ENCODE measurements around the gene SSBP3. TPM values are rescaled to one million over a fixed set of nuclear protein-coding genes. Genes with fewer than 3 reads are reported as not detected.

SSBP3 gene
- total RNA-seq, 2 experiments from 2014 or later = 109 to 111 TPM

GRCh38 chr1:54409156-54410142, 3.3 kb upstream of the SSBP3 start:
- Mint-ChIP-seq H3K36me3 (ENCODE audit: low read depth) (peaks cover 8% of the 10 kb centered on the region), H3K9me3 (ENCODE audit: insufficient read depth) (no peaks in the 10 kb centered on the region), H3K27me3 (ENCODE audit: low read depth) (no peaks in the 10 kb centered on the region), H3K27ac (peak overlapping the region; percentile 88), H3K4me3 (peak overlapping the region; percentile 29), H3K4me1 (ENCODE audit: low read depth) (peaks cover 57% of the 10 kb centered on the region)
- CTCF ChIA-PET = no interaction called here
- POLR2A ChIA-PET = interaction anchor here (0.6 kb wide), 1 partner anchor 77 kb away, joined by 3 read pairs; no protein-coding TSS in a partner anchor
- DNase-seq = peak; percentile 67
- peak; percentile 32 for ATAC-seq

GRCh38 chr1:54408147-54409066, 2.2 kb upstream of the SSBP3 start:
- Mint-ChIP-seq H3K9me3 (ENCODE audit: insufficient read depth) (no peaks in the 10 kb centered on the region), H3K27me3 (ENCODE audit: low read depth) (no peaks in the 10 kb centered on the region), H3K27ac (peak overlapping the region; percentile 88), H3K4me1 (ENCODE audit: low read depth) (peaks cover 57% of the 10 kb centered on the region), H3K36me3 (ENCODE audit: low read depth) (peaks cover 18% of the 10 kb centered on the region), H3K4me3 (peak overlapping the region; percentile 92)
- ChIA-PET CTCF (interaction anchor here (1.0 to 2.3 kb wide), 6 partner anchors 70 to 327 kb away, joined by 3 to 29 read pairs (median 4); no protein-coding TSS in a partner anchor), POLR2A (interaction anchor here (0.6 to 2.3 kb wide), 4 partner anchors 53 to 123 kb away, joined by 3 to 34 read pairs (median 6); no protein-coding TSS in a partner anchor)
- DNase-seq (no peak), ATAC-seq (no peak)

- H3K27me3 Mint-ChIP-seq (ENCODE audit: low read depth) = no peaks in the 10 kb centered on the region
- peak; percentile 84 for DNase-seq
- no peaks in the 10 kb centered on the region for H3K9me3 Mint-ChIP-seq (ENCODE audit: insufficient read depth)
- POLR2A ChIA-PET = interaction anchor here (0.6 to 2.3 kb wide), 4 partner anchors 54 to 122 kb away, joined by 3 to 34 read pairs (median 6); no protein-coding TSS in a partner anchor
- ATAC-seq = peak; percentile 28
- CTCF ChIA-PET = interaction anchor here (0.7 to 2.3 kb wide), 7 partner anchors 61 to 326 kb away, joined by 3 to 29 read pairs (median 4); no protein-coding TSS in a partner anchor
- H3K27ac Mint-ChIP-seq = peak overlapping the region; percentile 87
- H3K36me3 Mint-ChIP-seq (ENCODE audit: low read depth) = peaks cover 24% of the 10 kb centered on the region
- peak overlapping the region; percentile 92 for H3K4me3 Mint-ChIP-seq
- H3K4me1 Mint-ChIP-seq (ENCODE audit: low read depth) = peaks cover 59% of the 10 kb centered on the region
Measured at GRCh38 chr1:54407404-54408146, 1.4 kb upstream of the SSBP3 start.

- no peak for ATAC-seq
- POLR2A ChIA-PET = interaction anchor here (1.2 to 2.3 kb wide), 3 partner anchors 54 to 121 kb away, joined by 4 to 34 read pairs (median 8); no protein-coding TSS in a partner anchor
- CTCF ChIA-PET = interaction anchor here (0.7 to 2.3 kb wide), 7 partner anchors 62 to 325 kb away, joined by 3 to 29 read pairs (median 4); no protein-coding TSS in a partner anchor
Measured at GRCh38 chr1:54407154-54407403, 885 bp upstream of the SSBP3 start.

GRCh38 chr1:54405898-54406293, 298 bp downstream of the SSBP3 start:
- Mint-ChIP-seq H3K27ac (no peak overlapping the region), H3K27me3 (ENCODE audit: low read depth) (no peaks in the 10 kb centered on the region), H3K4me1 (ENCODE audit: low read depth) (peaks cover 70% of the 10 kb centered on the region), H3K36me3 (ENCODE audit: low read depth) (peaks cover 41% of the 10 kb centered on the region), H3K4me3 (peak overlapping the region; percentile 52), H3K9me3 (ENCODE audit: insufficient read depth) (no peaks in the 10 kb centered on the region)
- ATAC-seq (no peak), DNase-seq (no peak)
- POLR2A ChIA-PET = interaction anchor here (0.6 to 2.3 kb wide), 5 partner anchors 57 to 206 kb away, joined by 3 to 34 read pairs (median 3); partner anchors contain the start of genes CYB5RL and MRPL37
- CTCF ChIA-PET = interaction anchor here (0.6 to 2.3 kb wide), 4 partner anchors 11 to 224 kb away, joined by 3 to 29 read pairs (median 7); no protein-coding TSS in a partner anchor

More at GRCh38 chr1:54407154-54407403, 885 bp upstream of the SSBP3 start:
- Mint-ChIP-seq H3K9me3 (ENCODE audit: insufficient read depth) (no peaks in the 10 kb centered on the region), H3K36me3 (ENCODE audit: low read depth) (peaks cover 29% of the 10 kb centered on the region), H3K27me3 (ENCODE audit: low read depth) (no peaks in the 10 kb centered on the region), H3K4me1 (ENCODE audit: low read depth) (peaks cover 61% of the 10 kb centered on the region), H3K4me3 (peak overlapping the region; percentile 92), H3K27ac (peak overlapping the region; percentile 87)
- no peak for DNase-seq

GRCh38 chr1:54404939-54405897, 976 bp downstream of the SSBP3 start:
- DNase-seq (peak; percentile 47), ATAC-seq (no peak)
- CTCF ChIA-PET = interaction anchor here (4.7 kb wide), 1 partner anchor 84 kb away, joined by 29 read pairs; no protein-coding TSS in a partner anchor
- POLR2A ChIA-PET = interaction anchor here (0.6 to 0.7 kb wide), 2 partner anchors 58 to 352 kb away, joined by 3 read pairs; partner anchors contain the start of genes TCEANC2 and TMEM59
- no peaks in the 10 kb centered on the region for H3K9me3 Mint-ChIP-seq (ENCODE audit: insufficient read depth)
- H3K4me1 Mint-ChIP-seq (ENCODE audit: low read depth) = peaks cover 72% of the 10 kb centered on the region
- no peaks in the 10 kb centered on the region for H3K27me3 Mint-ChIP-seq (ENCODE audit: low read depth)
- peak overlapping the region; percentile 47 for H3K27ac Mint-ChIP-seq
- peak overlapping the region; percentile 84 for H3K4me3 Mint-ChIP-seq
- H3K36me3 Mint-ChIP-seq (ENCODE audit: low read depth) = peaks cover 48% of the 10 kb centered on the region

- ChIA-PET CTCF (interaction anchor here (0.6 to 4.7 kb wide), 5 partner anchors 85 to 407 kb away, joined by 3 to 29 read pairs (median 4); partner anchors contain the start of genes CYB5RL and MRPL37), POLR2A (no interaction called here)
- peak overlapping the region; percentile 84 for H3K4me3 Mint-ChIP-seq
- no peak for ATAC-seq
- peak overlapping the region; percentile 74 for H3K27ac Mint-ChIP-seq
- H3K9me3 Mint-ChIP-seq (ENCODE audit: insufficient read depth) = no peaks in the 10 kb centered on the region
- DNase-seq = no peak
- H3K27me3 Mint-ChIP-seq (ENCODE audit: low read depth) = no peaks in the 10 kb centered on the region
- H3K4me1 Mint-ChIP-seq (ENCODE audit: low read depth) = peaks cover 69% of the 10 kb centered on the region
- peaks cover 56% of the 10 kb centered on the region for H3K36me3 Mint-ChIP-seq (ENCODE audit: low read depth)
Measured at GRCh38 chr1:54404263-54404662, 1.9 kb downstream of the SSBP3 start.

GRCh38 chr1:54403808-54404261, 2.4 kb downstream of the SSBP3 start:
- H3K9me3 Mint-ChIP-seq (ENCODE audit: insufficient read depth) = no peaks in the 10 kb centered on the region
- ATAC-seq (no peak), DNase-seq (peak; percentile 44)
- ChIA-PET POLR2A (no interaction called here), CTCF (interaction anchor here (0.8 to 4.7 kb wide), 5 partner anchors 80 to 205 kb away, joined by 3 to 29 read pairs (median 4); partner anchors contain the start of genes CYB5RL and MRPL37)
- peaks cover 68% of the 10 kb centered on the region for H3K4me1 Mint-ChIP-seq (ENCODE audit: low read depth)
- no peaks in the 10 kb centered on the region for H3K27me3 Mint-ChIP-seq (ENCODE audit: low read depth)
- H3K4me3 Mint-ChIP-seq = peak overlapping the region; percentile 84
- peak overlapping the region; percentile 74 for H3K27ac Mint-ChIP-seq
- peaks cover 61% of the 10 kb centered on the region for H3K36me3 Mint-ChIP-seq (ENCODE audit: low read depth)

GRCh38 chr1:54403405-54403804, 2.8 kb downstream of the SSBP3 start:
- ATAC-seq = no peak
- Mint-ChIP-seq H3K27ac (peak overlapping the region; percentile 74), H3K9me3 (ENCODE audit: insufficient read depth) (no peaks in the 10 kb centered on the region), H3K4me1 (ENCODE audit: low read depth) (peaks cover 66% of the 10 kb centered on the region), H3K36me3 (ENCODE audit: low read depth) (peaks cover 65% of the 10 kb centered on the region), H3K4me3 (peak overlapping the region; percentile 84), H3K27me3 (ENCODE audit: low read depth) (no peaks in the 10 kb centered on the region)
- CTCF ChIA-PET = interaction anchor here (0.8 to 4.7 kb wide), 4 partner anchors 81 to 203 kb away, joined by 3 to 29 read pairs (median 4); partner anchors contain the start of genes CYB5RL and MRPL37
- no peak for DNase-seq
- POLR2A ChIA-PET = no interaction called here

All from activated CD8-positive, alpha-beta T cell treated with anti-CD3 and anti-CD28 coated beads, Interleukin-2, amount 10 ng/mL, durations not matched to agents 7 days and 5 days (primary cell).